LNCAP (cell line): Measurements from ENCODE around the gene WDFY3.

ENCODE experiments used
- TF ChIP-seq, protein P1 (sequence below): fragments of 450-650 bp; IDR thresholded peaks from 2 replicates; pipeline ENCODE4 v1.5.1; 2017; ENCODE audit warnings: mild to moderate bottlenecking

Gene WDFY3

DNA sequence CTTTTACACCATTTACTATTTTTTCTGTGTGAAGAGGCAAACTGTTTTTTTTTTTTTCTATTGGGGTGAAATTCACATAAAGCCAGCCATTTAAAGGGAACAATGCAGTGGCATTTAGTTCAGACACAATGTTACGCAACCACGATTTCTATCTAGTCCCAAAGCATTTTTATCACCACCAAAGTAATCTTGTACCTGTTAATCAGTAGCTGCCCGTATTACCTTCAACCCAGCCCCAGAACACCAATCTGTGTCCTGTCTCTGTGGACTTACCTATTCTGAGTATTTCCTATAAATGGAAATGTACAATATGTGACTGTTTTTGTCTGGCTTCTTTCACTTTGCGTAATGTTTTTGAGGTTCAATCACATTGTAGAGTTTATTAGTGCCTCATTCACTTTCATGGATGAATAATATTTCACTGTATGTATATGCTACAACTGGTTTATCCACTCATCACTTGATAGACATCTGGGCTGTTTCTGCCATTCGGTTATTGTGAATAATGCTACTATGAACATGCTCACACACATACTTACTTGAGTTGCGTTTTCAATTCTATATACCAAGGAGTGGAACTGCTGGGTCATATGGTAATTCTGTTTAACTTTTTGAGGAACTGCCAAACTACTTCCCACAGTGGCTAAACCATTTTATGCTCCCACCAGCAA is 267.4 kb downstream of the WDFY3 start:
- TF ChIP-seq, protein P1, sequence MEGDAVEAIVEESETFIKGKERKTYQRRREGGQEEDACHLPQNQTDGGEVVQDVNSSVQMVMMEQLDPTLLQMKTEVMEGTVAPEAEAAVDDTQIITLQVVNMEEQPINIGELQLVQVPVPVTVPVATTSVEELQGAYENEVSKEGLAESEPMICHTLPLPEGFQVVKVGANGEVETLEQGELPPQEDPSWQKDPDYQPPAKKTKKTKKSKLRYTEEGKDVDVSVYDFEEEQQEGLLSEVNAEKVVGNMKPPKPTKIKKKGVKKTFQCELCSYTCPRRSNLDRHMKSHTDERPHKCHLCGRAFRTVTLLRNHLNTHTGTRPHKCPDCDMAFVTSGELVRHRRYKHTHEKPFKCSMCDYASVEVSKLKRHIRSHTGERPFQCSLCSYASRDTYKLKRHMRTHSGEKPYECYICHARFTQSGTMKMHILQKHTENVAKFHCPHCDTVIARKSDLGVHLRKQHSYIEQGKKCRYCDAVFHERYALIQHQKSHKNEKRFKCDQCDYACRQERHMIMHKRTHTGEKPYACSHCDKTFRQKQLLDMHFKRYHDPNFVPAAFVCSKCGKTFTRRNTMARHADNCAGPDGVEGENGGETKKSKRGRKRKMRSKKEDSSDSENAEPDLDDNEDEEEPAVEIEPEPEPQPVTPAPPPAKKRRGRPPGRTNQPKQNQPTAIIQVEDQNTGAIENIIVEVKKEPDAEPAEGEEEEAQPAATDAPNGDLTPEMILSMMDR: no peak

DNA sequence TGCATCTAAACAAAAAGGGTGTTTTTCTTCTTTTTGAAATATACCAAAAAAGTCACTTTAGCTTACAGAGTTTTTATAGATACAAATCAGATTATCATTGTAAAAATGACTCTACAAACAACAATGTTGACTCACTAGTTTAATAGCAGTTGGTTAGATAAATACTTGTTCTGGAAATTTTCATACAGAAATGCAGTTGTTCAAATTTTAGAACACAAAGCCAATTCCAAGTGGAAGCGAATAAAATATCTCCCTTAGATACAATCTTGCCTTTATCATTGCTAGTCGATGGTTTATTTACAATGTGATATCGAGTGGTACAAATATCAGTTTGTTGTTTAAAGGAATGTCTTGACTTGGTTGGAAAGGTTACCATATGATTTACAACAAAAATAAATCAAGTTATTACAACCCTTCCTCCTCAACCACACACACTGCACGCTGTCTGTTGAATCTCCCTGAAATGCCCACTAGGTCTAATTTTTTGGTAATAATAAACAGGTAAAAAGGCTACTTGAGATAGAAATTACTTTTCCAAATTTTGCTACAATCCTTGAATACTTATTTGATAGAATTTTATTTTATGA is 268.8 kb downstream of the WDFY3 start:
- TF ChIP-seq, protein P1: no peak

DNA sequence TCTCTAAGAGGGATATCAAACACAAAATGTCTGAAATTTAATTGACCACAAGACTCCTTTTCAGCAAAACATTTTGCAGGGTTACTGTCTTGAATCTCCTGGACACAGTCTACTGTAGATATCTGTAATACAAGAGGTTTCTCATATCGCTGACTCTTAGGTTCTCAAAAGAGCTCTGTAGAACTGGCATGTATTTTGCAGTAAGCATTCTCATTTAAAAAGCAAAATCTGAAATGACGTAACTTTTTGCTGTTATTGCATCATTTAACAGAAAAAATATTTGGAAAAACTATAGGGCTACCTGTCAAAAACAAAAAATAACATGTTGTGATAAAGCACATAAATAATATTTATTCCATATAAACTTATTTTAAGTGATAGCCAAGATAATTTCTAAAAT is 269.3 kb downstream of the WDFY3 start:
- TF ChIP-seq, protein P1: no peak

DNA sequence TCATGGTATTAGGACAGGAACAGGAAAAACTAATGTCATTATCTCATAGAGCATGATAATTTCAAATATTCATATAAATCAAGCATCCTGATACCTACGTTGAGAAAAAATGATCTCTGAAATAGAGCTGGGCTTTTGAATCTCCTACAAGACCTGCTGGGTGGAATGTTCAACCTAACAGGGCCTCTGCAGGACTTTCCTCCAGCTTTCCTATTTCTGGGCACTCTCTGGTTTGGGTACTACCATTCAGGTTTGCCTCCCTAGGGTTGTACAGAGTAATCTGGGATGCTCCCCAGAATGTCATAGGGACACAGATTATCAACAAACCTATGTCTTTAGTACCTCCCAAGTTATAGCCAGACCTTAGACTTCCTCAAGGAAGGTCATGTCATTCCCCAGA is 274.7 kb downstream of the WDFY3 start:
- TF ChIP-seq, protein P1: no peak

DNA sequence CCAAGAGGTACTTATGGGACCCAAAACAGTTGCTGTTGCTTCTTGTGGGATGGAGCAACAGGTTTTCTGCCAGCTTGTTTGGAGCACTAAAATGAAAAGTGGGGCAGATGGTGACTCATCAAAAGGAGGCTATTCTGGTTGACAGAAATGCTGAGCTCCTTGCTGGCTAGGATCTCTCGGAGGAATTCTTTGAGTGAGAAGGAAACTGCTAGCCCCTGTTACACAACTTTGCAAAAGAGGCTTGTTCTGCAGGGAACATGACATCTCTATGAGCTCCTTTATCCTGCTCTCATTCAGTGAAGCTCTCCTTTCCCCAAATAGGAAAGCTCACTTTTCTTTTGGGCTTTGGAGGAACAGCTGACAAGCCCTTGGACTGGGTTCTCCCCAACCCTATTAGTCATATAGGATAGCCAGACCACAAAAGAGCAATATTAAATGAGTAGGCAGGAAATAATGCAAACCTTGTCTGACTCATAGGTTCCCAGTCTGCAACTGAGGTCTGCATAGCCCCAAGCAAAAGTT is 275.3 kb downstream of the WDFY3 start:
- TF ChIP-seq, protein P1: no peak

DNA sequence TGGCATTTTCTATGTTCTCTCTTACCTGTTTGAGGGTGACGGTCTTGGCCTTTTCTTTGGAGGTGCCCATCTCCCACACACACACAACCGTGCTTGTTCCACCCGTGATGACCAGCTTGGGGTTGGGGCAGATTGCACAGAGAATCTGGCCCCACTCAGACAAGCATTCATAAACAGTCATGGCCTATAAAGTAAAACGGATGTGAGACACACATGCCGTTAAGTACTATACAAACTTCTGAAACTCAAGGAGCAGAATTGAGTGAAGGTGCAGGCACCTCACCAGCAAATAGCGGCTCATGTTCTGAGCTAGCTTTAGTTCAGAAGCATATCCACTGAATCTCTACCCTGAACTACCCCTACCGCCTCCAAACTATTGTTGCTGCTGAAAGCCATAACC is 276.0 kb downstream of the WDFY3 start:
- TF ChIP-seq, protein P1: no peak

DNA sequence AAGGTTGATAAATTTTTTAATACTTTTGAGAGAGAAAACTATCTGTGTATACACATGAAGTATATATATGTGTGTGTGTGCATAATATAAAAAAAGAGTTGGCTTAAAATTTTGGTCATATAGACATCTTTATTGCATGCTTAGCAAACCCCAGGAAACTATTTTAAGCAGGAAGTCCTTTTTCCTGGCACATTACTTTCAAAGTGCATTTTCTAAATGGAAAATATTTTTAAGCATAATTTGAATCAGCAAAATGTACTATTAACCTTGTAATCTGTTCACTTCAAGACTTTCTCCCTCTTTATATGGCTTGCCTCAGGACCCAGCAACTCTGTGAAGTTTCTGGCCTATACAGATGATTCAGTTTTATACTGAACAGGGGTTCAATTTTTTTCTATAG is 277.3 kb downstream of the WDFY3 start:
- TF ChIP-seq, protein P1: no peak
